Ectodermal cell (in vitro differentiated cells): ENCODE data around the gene PLS1.
"Not testable (repeated sequence)": the region's sequence is repeated elsewhere in the genome, so short reads cannot be mapped to it uniquely, and the experiment has no call there.

Experiments
- H3K27ac ChIP-seq: 2 replicates; pipeline ENCODE4 v1.7.0; 2013; ENCODE audit warnings: mild to moderate bottlenecking, low read depth, low read length; ENCODE audit not compliant: insufficient read depth, poor library complexity, severe bottlenecking
- H3K27me3 ChIP-seq: 2 replicates; pipeline ENCODE4 v1.7.0; 2013; ENCODE audit warnings: mild to moderate bottlenecking, low read length; ENCODE audit not compliant: insufficient read depth, control insufficient read depth, poor library complexity, severe bottlenecking
- H3K36me3 ChIP-seq: one replicate; pipeline ENCODE4 v1.7.0; 2013; ENCODE audit warnings: low read length; ENCODE audit not compliant: control insufficient read depth, insufficient read depth
- H3K4me1 ChIP-seq: one replicate; pipeline ENCODE4 v1.7.0; 2013; ENCODE audit warnings: low read length; ENCODE audit not compliant: control insufficient read depth, insufficient read depth
- H3K4me3 ChIP-seq: 2 replicates; pipeline ENCODE4 v1.7.0; 2013; ENCODE audit warnings: low read depth, low read length, control low read depth; ENCODE audit not compliant: insufficient read depth
- H3K9me3 ChIP-seq: 2 replicates; pipeline ENCODE4 v1.7.0; 2013; ENCODE audit warnings: mild to moderate bottlenecking, low read length, moderate library complexity; ENCODE audit not compliant: control insufficient read depth
- WGBS, 2 experiments: methylation state at CpG; one replicate each; pipeline ENCODE4 v1.1.7; 2013; ENCODE audit warnings: missing lambda C conversion rate in 2 of 2; 5-methylcytosine and 5-hydroxymethylcytosine counted together

Gene PLS1

DNA sequence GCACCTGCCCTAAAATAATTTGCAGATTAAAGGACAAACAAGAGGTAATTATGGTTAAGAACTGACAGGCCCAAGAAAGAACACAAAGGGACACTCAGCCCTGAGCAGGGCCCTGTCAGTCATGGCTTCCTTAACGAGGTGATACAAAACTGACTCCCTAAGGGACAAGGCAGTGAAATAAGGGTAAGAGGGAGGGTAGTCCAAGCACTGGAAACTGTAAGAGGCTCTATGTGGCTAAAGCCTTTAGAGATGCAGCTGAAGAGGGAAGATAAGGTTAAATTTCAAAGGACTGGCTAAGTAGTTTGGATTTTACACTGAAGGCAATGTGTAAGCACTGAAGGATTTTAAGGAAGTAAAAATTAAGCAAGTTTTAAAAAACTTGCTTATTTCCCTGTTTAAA is 21.5 kb upstream of the PLS1 start:
- Histone ChIP-seq H3K36me3 (no peaks in the 10 kb centered on the region), H3K4me1 (no peaks in the 10 kb centered on the region), H3K9me3 (no peaks in the 10 kb centered on the region), H3K27me3 (peaks cover 3% of the 10 kb centered on the region), H3K4me3 (no peak overlapping the region), H3K27ac (no peak overlapping the region)
- 43 to 45% methylated on average over 1 of the region's 1 CpG for WGBS, 2 experiments

DNA sequence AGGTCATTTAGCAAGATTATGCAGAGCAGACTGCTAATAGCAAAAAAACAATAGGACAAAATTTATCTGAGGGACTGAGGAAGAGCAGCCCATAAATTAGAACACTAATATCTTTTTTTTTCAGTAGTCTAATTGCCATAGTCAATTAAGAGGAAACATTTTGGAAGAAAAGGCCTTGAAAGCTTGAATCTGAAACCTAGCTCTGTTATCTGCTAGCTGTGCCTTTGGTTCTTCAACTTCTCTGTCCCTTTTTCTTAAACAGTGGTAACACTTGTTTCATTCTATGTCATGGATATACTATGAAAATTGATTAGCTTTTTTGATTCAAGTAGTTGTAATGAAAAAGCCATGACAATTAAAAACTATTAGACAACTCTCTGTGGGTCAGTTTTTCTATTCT is 19.4 kb upstream of the PLS1 start:
- Histone ChIP-seq H3K4me1 (no peaks in the 10 kb centered on the region), H3K36me3 (no peaks in the 10 kb centered on the region), H3K4me3 (no peak overlapping the region), H3K27ac (no peak overlapping the region), H3K27me3 (peaks cover 3% of the 10 kb centered on the region), H3K9me3 (no peaks in the 10 kb centered on the region)

DNA sequence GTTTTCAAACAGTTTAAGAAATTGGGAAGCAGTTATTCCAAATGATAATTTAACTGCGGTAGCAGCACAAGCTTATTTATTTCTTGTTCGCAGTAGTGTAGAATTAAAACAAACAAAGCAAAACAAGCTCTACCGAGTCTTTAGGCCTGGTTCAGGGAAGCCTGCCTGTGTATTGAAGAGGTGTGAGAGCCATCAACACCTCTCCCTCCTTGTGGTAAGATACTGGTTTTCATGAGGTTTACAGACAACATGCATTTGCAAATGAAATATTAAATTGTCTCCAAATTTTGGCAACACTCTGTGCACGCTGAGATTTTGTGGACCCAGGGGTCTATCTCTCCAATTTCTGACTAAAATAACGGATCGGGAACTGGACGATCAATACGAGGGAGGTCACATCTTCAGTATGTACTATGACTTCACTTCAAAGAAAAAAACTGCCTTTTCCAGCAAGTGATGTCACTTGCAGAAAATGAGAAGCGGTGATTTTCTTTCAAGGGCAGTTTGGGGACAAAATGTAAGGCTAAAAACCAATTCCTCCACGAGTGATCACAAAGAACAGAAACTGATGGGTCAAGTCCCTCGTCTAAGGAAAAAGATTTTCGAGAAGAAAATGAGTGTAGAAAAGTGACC is 18.4 kb upstream of the PLS1 start:
- H3K27me3 ChIP-seq = peaks cover 3% of the 10 kb centered on the region

DNA sequence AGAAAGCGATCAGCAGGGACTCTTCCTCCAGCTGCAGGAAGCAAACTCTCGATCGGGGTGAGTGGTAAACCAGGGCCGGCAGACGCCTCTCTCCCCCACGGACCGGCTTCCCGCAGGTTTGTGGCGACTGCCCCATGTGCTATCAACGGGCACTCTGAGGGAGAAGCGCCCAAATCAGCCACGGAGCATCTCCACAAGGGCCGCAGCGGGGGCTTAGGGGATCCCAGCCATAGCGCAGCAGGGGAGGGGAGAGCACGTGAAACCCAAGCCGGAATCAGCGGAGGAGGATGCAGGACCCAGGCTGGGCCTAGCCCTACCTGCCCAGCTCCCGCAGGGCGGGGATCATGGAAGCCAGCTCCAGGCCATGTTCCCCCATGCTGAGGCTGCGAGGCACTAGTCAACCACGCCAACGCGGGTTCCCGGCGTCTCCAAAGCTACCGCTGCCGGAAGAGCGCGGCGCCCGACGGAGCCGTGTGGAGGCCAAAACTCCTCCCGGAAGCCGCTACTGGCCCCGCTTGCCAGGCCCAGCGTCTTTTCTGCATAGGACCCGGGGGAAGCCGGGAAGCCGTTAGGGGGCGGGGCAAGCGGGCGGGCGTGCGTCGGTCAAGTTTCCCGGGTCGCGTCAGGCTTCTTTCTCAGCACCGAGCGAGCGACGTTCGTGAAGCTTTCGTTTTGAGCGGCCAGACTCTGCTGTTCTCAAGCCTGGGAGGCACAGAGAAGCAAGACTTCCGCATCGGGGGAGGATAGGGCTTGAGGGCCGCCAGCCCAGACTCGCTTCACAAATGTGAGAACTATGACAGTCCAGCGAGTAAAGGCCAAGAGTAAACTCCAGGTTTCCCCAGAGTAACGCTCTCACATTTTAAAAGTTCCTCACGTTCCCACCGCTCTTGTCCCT is 17.6 kb upstream of the PLS1 start, which contains the start of gene ATR:
Gene ATR (minus strand): TSS at position 405 of the 895 bp plus-strand sequence. CDS start 29 bp downstream, at position 376.
- Histone ChIP-seq H3K36me3 (no peaks in the 10 kb centered on the region), H3K4me1 (no peaks in the 10 kb centered on the region), H3K9me3 (no peaks in the 10 kb centered on the region), H3K27ac (peak within 1 kb of the TSS; percentile 76), H3K27me3 (peaks cover 3% of the 10 kb centered on the region), H3K4me3 (peak within 1 kb of the TSS; percentile 77)
- 0% methylated on average over 65 of the region's 65 CpGs for WGBS, 2 experiments

More for the DNA sequence above, 18.4 kb upstream of the PLS1 start:
- peak overlapping the region; percentile 76 for H3K27ac ChIP-seq
- H3K4me1 ChIP-seq = no peaks in the 10 kb centered on the region
- peak overlapping the region; percentile 77 for H3K4me3 ChIP-seq
- H3K9me3 ChIP-seq = no peaks in the 10 kb centered on the region
- H3K36me3 ChIP-seq = no peaks in the 10 kb centered on the region
- WGBS, 2 experiments = 16 to 17% methylated on average over 11 to 12 of the region's 12 CpGs

DNA sequence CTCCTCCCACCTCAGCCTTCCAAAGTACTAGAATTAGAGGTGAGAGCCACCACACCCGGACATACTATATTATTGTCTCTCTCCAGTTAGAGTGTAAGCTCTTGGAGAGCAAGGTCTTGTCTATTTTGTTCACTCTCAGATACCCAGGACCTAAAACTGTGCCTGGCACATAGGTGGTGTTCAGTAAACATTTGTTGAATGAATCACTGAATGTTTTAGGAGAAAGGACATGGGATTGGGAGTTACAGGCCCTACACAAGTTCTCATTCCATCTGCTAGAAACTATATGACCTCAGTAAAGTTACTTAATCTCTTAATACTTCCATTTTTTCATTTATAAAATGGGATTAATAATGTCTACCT is 16.2 kb upstream of the PLS1 start:
- 90 to 96% methylated on average over 1 of the region's 1 CpG for WGBS, 2 experiments
- Histone ChIP-seq H3K4me3 (no peak overlapping the region), H3K27me3 (peaks cover 3% of the 10 kb centered on the region), H3K36me3 (no peaks in the 10 kb centered on the region), H3K4me1 (no peaks in the 10 kb centered on the region), H3K9me3 (no peaks in the 10 kb centered on the region), H3K27ac (no peak overlapping the region)

DNA sequence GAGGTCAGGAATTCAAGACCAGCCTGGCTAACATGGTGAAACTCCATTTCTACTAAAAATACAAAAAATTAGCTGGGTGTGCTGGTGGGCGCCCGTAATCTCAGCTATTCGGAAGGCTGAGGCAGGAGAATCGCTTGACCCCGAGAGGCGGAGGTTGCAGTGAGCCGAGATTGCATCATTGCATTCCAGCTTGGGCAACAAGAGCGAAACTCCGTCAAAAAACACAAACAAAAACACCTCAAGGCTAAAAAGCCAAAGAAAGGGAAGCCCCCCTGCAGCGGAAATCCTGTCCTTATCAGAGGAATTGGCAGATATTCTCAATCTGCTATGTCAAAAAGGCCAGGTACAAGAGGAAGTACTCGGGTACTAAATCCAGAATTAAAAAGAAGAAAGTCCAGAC is 15.1 kb upstream of the PLS1 start:
- not testable (repeated sequence) for H3K27ac ChIP-seq

DNA sequence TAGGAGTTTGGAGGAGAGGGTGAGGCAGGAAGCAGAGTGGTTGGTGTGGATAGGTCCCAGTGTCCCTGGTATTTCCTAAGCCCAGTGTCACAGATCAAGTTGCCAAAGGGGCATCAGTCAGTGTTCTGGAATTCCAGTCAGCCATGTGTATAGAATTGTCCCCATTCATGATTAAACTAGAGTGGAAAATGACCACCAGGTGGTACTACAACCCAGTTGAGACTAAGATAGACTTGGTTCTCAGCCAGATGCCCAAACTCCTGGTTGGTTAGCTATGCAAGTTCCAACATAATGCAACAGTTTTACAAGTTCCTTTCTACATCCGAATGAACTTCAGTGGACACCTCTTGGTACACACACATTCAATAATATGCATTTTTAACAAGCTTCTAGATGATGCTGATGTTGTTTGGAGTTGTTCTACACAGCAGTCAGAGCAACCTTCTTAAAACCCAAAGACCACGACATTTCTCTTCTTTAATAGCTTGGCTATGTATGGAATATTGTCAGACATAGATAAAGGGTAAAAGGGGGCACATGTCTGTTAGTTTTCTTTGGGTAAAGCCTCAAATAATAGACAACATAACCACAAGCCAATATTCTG is 9.3 kb upstream of the PLS1 start:
- Histone ChIP-seq H3K4me1 (no peaks in the 10 kb centered on the region), H3K9me3 (no peaks in the 10 kb centered on the region), H3K27ac (no peak overlapping the region), H3K36me3 (no peaks in the 10 kb centered on the region), H3K4me3 (no peak overlapping the region), H3K27me3 (no peaks in the 10 kb centered on the region)
- WGBS, 2 experiments = 14 to 50% methylated on average over 1 to 2 of the region's 2 CpGs

More for the DNA sequence above, 15.1 kb upstream of the PLS1 start:
- not testable (repeated sequence) for H3K27me3 ChIP-seq, H3K4me3 ChIP-seq, H3K4me1 ChIP-seq, H3K9me3 ChIP-seq, H3K36me3 ChIP-seq
- 73 to 74% methylated on average over 11 of the region's 11 CpGs for WGBS, 2 experiments

DNA sequence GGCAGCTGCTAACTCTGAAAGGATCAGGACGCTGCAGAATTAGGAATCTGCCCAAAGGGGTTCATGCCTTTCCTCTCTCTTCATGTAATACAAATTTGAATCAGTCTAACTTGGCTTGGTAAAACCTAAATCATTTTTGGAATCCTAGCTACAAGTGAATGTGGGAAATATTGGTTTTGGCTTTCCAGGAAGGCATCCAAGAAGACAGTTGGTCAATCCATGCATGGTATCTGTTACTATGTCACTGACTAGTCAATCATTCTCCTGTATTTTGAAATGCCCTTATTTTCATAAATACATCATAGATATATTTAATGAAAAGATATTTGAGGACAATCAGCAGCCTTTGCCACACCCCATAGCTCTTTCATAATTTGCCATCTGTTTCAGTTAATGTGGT is 7.5 kb upstream of the PLS1 start:
- no peaks in the 10 kb centered on the region for H3K4me1 ChIP-seq
- no peak overlapping the region for H3K27ac ChIP-seq
- no peak overlapping the region for H3K4me3 ChIP-seq
- no peaks in the 10 kb centered on the region for H3K9me3 ChIP-seq
- WGBS, 2 experiments = 63 to 84% methylated on average over 1 of the region's 1 CpG
- no peaks in the 10 kb centered on the region for H3K27me3 ChIP-seq
- no peaks in the 10 kb centered on the region for H3K36me3 ChIP-seq

DNA sequence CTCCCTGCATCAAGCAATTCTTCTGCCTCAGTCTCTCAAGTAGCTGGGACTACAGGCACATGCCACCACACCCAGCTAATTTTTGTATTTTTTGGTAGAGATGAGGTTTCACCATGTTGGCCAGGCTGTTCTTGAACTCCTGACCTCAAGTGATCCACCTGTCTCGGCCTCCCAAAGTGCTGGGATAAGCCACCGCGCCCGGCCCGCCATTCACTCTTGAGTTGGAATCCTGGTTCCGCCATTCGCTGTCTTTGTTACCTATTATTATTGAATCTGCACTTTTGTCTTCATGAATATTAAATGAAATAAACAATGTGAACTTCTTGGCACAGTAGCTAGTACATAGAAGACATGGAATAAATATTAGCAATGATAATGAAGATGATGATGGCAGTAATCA is 3.9 kb upstream of the PLS1 start:
- H3K4me1 ChIP-seq, H3K9me3 ChIP-seq, H3K4me3 ChIP-seq, H3K27ac ChIP-seq, H3K36me3 ChIP-seq: not testable (repeated sequence)
- 89 to 94% methylated on average over 7 of the region's 7 CpGs for WGBS, 2 experiments
- H3K27me3 ChIP-seq = peaks cover 15% of the 10 kb centered on the region

DNA sequence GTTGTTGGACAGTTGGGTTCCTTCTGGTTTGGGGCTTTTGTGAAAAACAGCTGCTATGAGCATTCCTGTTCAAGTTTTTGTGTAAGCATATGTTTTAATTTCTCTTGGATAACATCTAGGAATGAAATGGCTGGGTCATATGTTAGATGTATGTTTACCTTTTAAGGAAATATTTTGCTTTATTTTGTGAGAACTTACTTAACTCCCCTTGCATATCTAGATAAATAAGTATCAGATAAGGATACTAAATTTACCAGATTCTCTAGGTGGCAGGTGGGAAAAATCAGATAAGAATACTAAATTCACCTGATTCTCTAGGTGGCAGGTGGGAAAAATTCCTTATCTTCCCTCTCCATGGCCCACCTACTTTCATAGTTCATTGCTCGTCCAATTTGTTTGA is 1.1 kb upstream of the PLS1 start:
- Histone ChIP-seq H3K27me3 (peaks cover 15% of the 10 kb centered on the region), H3K4me3 (no peak overlapping the region)

More for the DNA sequence above, 1.1 kb upstream of the PLS1 start:
- no peaks in the 10 kb centered on the region for H3K36me3 ChIP-seq
- H3K9me3 ChIP-seq = no peaks in the 10 kb centered on the region
- H3K27ac ChIP-seq = no peak overlapping the region
- 62% methylated on average over 1 of the region's 1 CpG; no CpG with 5 or more reads in 1 of the 2 experiments for WGBS, 2 experiments
- H3K4me1 ChIP-seq = peaks cover 5% of the 10 kb centered on the region
